Hepatic stellate cell (primary cell): ENCODE results near the gene TJP3.
"Not testable (repeated sequence)": the region's sequence is repeated elsewhere in the genome, so short reads cannot be mapped to it uniquely, and the experiment has no call there.

ENCODE experiments used
- DNase-seq: peaks from one replicate; pipeline ENCODE4 v3.0.0; 2011; ENCODE audit warnings: low spot score

The TJP3 gene, protein sequence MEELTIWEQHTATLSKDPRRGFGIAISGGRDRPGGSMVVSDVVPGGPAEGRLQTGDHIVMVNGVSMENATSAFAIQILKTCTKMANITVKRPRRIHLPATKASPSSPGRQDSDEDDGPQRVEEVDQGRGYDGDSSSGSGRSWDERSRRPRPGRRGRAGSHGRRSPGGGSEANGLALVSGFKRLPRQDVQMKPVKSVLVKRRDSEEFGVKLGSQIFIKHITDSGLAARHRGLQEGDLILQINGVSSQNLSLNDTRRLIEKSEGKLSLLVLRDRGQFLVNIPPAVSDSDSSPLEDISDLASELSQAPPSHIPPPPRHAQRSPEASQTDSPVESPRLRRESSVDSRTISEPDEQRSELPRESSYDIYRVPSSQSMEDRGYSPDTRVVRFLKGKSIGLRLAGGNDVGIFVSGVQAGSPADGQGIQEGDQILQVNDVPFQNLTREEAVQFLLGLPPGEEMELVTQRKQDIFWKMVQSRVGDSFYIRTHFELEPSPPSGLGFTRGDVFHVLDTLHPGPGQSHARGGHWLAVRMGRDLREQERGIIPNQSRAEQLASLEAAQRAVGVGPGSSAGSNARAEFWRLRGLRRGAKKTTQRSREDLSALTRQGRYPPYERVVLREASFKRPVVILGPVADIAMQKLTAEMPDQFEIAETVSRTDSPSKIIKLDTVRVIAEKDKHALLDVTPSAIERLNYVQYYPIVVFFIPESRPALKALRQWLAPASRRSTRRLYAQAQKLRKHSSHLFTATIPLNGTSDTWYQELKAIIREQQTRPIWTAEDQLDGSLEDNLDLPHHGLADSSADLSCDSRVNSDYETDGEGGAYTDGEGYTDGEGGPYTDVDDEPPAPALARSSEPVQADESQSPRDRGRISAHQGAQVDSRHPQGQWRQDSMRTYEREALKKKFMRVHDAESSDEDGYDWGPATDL

DNA sequence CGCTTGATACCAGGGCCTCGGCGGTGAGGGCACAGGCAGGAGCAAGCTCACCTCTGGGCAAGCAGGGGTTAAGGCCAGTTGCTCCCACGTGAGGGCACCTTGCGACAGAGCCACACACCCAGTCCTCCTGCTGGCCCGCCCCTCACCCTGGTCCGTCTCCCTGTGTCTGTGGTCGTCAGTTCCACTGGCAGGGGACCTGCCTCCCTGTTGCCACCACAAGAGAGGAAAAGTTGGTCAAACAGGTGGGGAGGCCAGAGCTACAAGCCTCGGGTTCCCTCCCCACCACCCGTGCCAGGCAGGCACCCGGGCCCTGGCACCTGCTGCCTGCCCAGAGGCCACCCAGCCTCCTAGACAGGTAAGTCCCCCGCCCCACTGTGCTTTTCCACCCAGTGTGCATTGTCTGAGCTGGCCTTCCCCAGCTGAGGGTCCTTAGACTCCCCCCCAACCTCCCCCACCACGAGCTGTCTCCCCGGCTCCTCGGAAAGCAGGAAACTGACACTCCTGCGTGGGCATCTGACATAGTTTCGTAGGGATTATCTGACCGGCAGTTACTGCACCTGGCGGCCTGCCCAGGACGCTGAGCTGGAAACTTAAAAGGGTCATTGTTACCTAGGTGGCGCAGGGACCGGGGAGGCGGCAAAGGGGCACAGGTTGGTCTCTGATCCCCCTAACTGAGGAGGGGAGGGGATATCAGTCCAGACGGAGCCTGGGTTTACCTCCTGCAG lies at the start of gene TJP3:
Gene TJP3, plus strand, starts transcription at position 178 of the 725 bp plus-strand sequence. CDS start 20,049 bp downstream, outside the sequence.
- no peak for DNase-seq

DNA sequence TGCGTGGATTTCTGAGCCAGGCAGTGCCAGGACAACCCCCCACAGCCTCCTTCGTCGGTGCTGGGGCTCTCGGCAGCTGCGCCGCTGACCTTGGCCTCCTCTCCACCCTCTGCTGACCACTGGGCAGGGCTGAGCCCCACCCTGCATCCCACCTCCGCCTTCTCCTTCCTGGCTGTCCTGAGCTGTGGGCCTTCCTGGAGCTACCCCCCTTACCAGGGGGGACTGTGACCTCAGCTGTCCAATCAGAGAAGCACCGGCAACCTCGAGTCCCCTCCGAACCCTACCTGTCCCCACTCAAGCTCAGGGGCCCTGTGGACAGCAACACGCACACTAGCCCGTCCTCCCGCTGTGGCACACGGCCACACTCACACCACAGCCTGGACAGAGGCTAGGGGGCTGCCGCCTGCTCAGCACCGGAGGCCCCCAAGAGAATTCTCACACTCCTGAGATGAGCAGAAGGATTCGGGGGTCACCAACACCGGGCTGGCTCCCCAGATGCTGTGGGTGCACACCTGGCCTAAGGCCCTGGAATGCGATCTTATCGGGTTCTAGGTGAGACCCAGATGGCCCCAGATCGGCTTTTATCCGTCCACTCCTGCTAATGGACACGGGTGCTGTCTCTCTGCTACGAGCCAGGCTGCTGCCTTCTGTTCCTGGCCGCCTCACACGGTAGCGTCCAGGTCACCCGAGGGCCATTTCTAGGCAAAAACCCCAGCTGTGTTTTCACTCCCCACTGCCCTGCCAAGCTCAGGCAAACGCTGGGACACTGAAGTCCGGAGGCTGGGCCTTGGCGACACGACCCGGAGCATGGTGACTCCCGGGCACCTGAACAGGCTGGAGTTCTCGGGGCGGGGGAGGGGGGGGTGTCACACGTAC lies 49.1 kb upstream of the TJP3 start:
- no peak for DNase-seq

DNA sequence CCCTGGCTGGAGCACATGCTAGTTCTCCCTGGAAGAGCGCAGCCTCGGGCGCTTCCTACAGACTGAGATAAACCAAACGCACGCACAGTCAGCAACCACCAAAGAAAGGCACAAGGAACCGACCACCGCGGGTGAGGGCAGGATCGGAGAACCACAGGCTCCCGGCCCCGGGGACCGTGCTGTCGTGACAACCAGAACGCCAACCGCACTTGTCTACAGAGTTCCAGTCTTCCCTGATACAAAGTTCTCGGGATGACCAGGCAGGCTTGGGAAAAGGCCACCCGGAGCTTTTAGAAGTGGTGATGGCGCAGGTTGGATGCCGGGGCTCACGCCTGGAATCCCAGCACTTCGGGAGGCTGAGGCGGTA lies 48.5 kb upstream of the TJP3 start:
- DNase-seq = no peak

DNA sequence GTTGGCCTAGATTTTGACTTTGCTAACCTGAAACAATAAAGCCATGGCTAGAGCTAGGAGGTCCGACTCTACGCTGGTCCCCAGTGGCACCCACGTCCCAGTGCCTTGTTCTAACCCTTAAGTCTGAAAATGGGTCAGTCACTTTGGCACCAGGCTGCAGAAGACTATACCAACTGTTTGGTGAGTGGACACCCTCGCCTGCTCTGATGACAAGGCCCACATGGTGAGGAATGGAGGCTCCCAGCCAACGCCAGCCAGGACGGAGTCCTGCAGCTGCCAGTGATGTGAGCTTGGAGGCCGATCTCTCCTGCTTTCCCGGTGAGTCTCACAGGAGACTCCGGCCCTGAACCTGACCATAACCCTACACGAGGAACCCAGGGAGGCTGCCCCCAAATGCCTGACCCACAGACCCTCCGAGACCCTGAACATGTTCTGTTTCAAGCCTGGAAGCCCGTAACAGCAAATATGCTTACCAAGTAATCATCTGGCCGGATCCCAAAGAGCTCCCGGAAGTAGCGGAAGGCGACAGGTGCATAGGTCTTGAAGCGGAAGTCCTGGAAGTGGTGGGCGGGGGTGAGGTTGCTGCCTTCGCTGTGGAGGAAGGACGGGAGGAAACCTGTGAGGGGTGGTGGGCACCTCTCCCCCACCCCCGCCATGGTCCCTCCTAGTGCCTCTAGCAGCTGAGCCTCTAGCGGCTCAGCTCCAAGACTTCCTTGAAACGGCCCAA lies 47.5 kb upstream of the TJP3 start:
- DNase-seq = no peak

DNA sequence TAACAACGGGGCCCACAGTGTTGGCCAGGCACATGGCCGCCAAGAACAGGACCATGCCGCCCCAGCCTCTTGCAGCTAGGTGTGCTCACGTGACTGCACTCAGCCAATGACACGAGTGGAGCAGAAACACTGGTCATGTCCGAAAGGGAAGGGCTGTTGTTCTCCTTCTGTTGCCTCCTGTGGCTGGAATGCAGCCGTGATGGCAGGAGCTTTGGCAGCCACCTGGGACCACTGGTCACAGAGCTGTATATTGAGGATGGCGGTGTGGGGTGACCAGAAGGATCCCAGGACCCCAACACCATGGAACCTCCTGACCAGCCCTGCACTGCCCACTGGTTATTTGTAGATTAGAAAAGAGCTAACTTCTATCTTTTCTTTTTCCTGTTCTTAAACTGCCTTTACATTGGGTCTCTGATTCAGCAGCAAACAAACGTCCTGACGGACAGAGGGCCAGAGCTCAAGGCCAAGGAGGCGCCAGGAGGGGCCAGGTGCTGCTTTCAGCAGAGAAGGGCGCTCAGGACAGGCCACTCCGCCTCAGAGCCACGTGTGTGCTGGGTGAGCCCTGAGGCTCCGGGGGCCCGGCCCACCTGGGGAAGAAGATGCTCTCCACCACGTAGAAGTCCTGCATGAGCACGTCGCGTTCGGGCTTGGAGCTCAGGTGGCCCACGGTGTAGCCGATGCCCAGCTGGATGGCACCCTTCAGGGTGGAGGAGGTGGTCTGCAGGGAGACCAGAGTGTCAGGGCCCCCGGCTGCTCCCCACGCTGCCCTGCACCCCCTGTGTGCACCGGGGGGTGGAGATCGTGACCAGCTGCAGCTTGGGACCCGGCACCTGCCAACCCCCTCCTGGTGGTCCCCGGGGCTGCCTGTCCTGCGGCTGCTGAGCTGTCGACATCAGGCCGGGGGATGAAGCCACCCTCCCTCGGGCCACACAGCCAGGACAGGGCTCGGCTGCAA lies 46.6 kb upstream of the TJP3 start:
- no peak for DNase-seq

DNA sequence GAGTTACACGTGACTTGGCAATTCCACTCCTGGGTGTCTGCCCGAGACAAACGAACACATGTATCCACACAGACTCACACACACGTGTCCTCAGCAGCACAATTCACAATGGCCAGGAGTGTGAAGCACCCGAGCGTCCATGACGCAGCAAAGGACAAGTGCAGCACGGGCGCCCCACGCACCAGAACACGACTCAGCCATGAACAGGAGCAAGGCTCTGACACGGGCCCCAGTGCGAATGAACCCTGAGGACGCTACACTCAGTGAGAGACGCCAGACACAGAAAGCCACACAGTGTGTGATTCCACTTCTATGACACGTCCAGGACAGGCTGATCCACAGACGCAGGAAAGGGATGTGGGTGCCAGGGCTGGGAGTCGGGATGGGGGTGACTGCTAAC lies 44.3 kb upstream of the TJP3 start:
- no peak for DNase-seq

DNA sequence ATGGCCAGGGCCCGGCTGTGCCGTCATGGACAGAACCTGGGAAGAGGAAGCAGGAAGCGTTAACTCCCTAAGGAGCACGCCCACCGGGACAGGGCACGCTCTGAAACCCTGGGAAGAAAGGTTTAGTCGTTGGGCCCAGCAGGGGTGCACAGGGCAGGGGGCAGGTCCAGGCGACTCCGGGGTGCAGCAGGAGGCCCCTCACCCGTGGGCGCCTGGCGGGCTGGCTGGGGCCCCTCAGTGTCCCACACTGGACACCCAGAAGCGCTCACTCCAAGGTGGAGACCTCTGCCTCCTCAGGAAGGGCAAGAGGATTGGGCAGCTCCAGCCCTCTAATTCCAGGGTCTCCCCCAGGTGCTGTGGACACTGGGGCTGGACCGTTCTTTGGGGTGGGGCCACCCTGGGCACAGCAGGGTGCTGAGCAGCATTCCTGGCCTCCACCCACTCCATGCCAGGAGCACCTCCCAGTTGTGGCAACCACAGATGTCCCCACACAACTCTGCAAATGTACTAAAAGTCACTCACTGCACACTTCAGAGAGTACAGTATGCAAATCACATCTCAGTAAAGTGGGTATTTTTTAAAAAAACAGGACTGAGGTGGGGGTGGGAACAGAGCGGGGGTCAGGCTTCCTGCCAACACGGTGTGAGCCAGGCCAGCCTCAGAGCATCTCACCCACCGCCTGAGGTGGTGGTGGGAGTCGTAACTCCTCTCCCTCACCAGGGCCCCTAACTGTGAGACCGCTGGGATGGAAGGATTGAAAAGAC lies 43.1 kb upstream of the TJP3 start:
- DNase-seq = no peak

DNA sequence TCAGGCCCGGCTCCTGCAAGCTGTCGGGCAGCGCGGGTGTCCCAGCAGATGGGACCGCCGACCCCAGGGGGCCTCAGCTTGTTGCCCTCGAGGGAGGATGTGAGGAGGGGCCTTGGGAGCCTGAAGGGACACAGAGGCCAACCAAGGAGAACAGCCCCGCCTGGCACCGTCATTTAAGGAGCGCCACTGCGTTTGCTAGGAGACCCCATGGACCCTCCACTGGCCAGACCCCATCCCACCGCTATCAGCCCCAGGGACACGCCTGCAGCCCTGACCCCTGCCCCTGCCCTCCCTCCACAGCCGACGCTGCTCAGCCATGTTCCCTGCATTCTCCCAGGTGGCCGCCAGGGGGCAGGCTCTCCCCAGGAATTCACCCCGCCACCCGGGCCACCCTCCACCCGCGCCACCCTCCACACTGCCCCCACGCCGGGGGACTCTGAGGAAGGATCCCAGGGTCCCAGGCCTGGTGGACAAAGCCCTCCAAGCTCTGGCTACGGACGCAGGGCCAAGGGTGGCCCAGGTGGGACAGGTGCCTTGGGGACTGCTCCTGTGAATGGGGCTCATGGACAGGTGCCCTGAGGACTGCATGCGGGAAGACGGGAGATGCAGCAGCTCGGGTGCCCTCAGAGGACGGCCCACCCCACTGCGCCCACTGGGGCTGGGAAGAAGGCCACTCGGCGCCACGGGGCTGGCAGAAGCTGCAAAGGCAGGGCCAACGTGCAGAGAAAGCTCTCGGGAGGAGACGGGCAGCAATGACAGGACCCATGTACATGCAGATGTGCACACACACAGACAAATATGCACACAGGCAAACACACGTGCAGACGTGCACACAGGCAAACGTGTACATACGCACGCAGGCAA lies 42.3 kb upstream of the TJP3 start:
- DNase-seq = peak; percentile 88

DNA sequence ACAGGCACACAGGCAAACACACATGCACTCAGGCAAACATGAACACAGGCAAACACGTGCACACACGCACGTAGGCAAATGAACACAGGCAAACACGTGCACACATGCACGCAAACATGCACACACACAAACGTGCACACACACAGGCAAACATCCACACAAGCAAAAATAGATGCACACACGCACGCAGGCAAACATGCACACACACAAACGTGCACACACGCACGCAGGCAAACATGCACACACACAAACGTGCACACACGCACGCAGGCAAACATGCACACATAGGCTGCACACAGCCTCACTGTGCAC lies 41.7 kb upstream of the TJP3 start:
- DNase-seq = not testable (repeated sequence)

DNA sequence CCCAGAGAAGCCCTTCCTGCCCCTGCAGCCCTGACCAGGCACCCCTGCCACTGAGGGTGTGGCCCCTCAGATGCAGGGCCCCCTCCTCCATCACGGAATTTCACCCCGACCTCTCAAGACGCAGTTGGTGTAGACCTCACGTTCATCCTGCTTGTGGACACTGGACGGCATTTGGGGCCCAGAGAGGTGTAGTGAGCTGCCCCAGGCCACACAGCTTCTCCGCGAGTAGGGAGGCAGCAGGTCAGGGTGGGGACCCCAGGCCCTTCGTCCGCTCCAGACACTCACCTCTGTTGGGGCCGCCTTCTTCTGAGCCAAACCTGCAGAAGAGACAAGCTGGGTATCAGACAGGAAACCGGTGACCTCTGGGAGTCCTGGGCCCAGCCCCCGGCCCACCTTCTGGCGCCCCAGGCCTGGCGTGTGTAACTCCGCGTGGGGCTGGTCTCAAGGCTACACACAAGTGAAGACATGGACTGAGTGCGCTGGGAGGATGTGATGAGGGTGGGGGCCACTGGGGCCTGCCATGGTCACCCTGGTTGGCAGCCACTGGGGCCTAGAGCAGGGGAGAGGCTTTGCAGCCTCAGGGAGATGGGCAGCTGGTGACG lies 41.0 kb upstream of the TJP3 start:
- DNase-seq = no peak

DNA sequence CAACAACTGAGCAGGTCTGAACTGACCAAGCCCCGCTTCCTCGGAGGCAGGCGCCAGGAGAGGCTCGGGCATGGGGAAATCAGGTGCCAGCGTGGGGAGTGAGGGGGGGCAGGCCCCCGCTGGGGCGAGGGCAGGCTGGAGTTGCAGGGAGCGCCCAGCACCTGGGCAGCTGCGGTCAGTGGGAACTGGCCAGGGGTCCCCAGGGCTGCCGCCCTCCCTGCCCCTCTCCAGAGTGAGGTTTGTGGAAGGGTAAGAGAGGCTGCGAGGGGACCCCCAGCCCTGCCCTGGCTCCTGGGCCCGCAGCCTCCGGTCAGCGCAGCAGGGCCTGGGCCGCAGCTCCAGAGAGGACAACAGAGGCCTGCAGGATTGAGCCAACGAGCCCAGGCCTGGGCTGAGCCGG lies 40.4 kb upstream of the TJP3 start:
- no peak for DNase-seq

DNA sequence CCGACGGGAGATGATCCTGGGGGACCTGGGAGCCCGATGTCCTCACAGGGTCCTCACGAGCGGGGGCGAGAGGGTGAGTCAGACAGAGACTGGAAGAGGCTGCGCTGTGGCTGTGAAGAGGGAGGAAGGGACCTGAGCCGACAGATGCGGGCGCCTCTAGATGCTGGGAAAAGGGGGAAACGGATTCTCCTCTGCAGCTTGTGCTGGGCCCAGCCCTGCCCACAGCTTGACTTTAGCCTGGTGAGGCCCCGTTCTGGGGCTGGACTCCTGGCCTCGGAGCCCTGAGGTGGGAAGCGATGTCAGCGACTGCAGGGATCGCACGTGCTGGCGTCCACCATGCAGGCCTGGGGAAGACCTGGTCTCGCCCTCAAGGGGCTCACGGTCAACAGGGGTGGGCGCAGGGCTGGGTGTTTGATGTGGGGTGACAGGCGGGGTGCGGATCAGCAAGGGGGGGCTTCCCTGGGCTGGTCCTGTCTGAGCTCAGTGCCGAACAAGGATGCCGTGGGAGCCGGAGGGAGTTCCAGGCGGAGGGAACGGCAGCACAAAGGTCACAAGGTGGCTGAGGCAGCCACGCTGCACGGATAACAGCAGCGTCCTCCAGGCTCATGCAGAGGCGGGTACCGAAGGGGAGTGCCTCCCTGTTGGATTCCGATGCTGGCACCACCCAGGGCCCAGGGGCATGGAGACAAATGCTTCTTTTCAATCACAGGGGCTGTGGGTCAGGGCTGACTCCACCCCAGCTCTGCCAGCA lies 39.7 kb upstream of the TJP3 start:
- DNase-seq = no peak

DNA sequence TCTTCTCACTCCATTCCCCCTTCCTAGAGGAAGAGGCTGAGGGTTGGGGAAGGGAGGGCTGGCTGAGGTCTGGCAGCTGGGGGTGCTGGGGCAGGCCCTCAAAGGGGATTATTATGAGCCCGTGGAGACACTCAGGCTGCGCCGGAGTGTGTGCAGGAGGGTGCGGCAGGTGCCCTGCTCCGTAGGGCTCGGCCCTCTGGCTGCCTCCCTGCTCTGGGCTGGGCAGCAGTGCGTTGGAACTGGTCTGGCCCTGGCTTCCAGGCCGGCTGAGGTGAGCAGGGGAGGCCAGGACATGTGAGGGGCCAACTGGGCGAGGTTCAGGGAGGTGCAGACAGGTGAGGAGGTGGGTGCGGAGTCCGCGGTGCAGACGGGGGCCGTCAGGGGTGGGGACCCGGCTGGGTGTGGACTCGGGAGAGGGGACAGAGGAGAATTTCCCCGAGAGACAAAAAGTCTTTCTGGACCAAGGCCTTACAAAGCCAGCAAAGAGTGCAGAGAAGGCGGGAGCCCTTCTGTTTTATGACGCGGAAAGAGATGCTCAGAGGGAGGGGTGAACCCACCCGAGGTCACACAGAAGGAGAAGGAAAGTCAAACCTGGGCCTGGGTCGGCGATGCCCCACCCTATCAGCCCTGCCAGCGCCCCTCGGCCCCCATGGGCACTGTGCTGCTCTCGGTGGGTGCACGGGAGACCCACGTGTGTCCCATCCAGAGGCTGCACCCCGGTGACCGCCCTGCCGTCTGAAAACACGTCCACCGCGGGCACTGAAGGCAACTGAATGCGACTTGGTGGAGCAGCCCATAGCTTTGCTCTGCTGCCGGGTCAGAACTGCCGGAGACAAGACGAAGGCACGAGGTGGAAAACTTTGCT lies 38.9 kb upstream of the TJP3 start:
- no peak for DNase-seq

DNA sequence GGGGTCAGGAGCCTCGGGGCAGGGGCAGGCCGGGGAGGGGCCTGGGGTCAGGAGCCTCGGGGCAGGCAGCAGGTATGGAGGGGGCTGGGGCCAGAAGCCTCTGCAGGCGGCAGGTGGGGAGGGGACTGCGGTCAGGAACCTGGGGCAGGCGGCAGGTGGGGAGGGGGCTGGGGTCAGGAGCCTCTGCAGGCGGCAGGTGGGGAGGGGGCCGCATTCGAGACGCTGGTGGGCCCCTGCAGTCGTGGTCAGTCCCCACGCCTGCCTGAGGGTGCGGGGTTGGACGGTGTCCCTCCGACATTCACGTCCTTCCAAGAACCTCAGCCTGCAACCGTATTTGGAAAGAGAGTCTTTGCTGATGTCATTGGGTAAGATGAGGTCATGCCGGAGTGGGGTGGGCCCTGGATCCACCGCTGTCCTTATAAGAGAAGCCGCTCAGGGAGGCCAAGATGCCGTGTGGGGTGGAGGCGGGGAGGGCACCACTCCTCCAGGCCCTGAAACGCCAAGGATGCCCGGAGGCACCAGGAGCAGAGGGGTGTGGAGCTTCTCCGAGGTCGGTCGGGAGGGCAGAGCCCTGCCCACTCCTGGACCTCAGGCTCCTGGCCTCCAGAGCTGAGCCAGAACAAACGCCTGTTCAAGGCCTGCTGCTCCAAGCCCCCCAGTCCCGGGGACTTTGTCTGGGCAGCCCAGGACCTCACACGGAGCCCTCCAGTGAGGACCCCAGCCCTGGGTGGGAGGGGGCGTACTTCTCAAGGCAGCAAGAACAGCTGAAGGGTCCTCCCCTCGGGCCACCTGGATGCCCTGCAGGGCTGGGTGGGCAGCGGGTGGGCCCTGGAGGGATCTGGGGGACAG lies 38.0 kb upstream of the TJP3 start:
- DNase-seq = peak; percentile 98
